Lower leg skin (tissue), 3 donors: Measurements from ENCODE around the gene MCF2L2.

Experiments
- CTCF ChIP-seq, 3 donors: fragments of 450-650 bp; IDR thresholded peaks; one replicate each; pipeline ENCODE4 v1.5.1; 2016; ENCODE audit warnings: antibody characterized with exemption in 3 of 3, mild to moderate bottlenecking in 3 of 3, moderate library complexity in 2 of 3
- POLR2A ChIP-seq, 2 donors: fragments of 450-650 bp; IDR thresholded peaks; one replicate each; pipeline ENCODE4 v1.6.1; 2016 to 2017; ENCODE audit warnings: antibody characterized with exemption in 2 of 2, mild to moderate bottlenecking in 1 of 2, moderate library complexity in 1 of 2

DNA sequence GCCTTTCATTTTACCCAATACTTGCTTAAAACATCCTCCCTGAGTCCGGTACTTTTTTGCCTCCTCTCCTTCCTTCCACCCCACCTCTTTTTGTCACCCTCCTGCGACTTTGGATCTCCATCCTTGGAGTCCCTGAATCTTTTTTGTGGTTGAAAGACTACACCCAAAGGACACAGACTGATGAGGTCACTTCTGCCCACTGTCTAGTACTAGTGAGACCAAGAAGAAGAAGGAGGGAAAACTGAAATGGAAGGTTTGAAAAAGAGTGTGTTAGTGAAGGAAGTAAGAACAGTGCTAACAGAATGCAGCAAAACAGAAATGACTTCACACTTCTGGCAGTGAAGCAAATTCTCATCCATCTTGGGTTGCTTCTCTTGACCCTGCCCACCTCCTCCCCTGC lies 168.8 kb downstream of the MCF2L2 start:
- TF ChIP-seq CTCF (IDR thresholded peaks at IDR 0.05) (no peak), POLR2A (IDR thresholded peaks at IDR 0.05) (no peak)
